Mesothelial cell of epicardium (in vitro differentiated cells): Measurements from ENCODE around the gene SYCP2L. TPM values are rescaled to one million over a fixed set of nuclear protein-coding genes. Genes with fewer than 3 reads are reported as not detected.
"Not testable (repeated sequence)": the region's sequence is repeated elsewhere in the genome, so short reads cannot be mapped to it uniquely, and the experiment has no call there.

Experiments
- DNase-seq, 2 experiments: peaks; one replicate each; pipeline ENCODE4 v3.0.0; 2021; ENCODE audit warnings: low spot score in 2 of 2; ENCODE audit not compliant: unreplicated experiment in 2 of 2
- H3K27ac Mint-ChIP-seq: 2 replicates; pipeline ENCODE4 v1.8.0; 2021; ENCODE audit warnings: mixed read lengths
- H3K27me3 Mint-ChIP-seq: 2 replicates; pipeline ENCODE4 v1.8.0; 2021; ENCODE audit warnings: low read depth, mixed read lengths
- H3K36me3 Mint-ChIP-seq: 2 replicates; pipeline ENCODE4 v1.8.0; 2021; ENCODE audit warnings: mixed read lengths
- H3K4me1 Mint-ChIP-seq: 2 replicates; pipeline ENCODE4 v1.8.0; 2021; ENCODE audit warnings: mixed read lengths
- H3K4me3 Mint-ChIP-seq: 2 replicates; pipeline ENCODE4 v1.8.0; 2021; ENCODE audit warnings: mild to moderate bottlenecking, moderate library complexity, mixed read lengths
- H3K9me3 Mint-ChIP-seq: 2 replicates; pipeline ENCODE4 v1.8.0; 2021; ENCODE audit warnings: mixed read lengths
- total RNA-seq: library from RNA; stranded (reverse); gene quantifications from 3 replicates; pipeline ENCODE4 v1.2.1, GENCODE V29; 2021
- TF ChIP-seq, protein P1 (sequence below): fragments of 200-600 bp; sonication (generic); IDR thresholded peaks from one replicate; pipeline ENCODE4 v1.5.0; 2021; ENCODE audit warnings: antibody characterized with exemption; ENCODE audit not compliant: unreplicated experiment

SYCP2L gene
- total RNA-seq, 1 donor from 2014 or later = 20.1 TPM

DNA sequence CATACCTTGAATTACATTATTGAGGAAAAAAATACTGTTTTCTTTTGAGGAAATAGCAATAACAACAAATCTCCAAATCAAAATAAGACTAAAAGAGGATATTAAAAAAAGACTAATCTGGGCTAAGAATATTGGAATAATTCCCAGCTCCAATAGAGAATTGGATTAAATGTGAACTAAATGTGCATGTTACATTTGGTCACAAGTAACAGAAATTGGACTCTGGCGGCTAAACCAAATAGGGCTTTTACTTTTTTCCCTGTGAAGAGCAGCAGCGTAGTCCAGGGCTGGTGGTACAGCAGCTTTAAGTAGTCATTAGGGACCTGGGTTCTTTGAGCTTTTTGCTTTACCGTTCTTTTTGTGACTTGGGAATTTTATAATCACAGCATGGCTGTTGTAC lies 85.3 kb downstream of the SYCP2L start:
- no peak overlapping the region for H3K4me3 Mint-ChIP-seq
- no peak for DNase-seq
- H3K27ac Mint-ChIP-seq = no peak overlapping the region
- peaks cover 15% of the 10 kb centered on the region for H3K9me3 Mint-ChIP-seq
- TF ChIP-seq, protein P1, sequence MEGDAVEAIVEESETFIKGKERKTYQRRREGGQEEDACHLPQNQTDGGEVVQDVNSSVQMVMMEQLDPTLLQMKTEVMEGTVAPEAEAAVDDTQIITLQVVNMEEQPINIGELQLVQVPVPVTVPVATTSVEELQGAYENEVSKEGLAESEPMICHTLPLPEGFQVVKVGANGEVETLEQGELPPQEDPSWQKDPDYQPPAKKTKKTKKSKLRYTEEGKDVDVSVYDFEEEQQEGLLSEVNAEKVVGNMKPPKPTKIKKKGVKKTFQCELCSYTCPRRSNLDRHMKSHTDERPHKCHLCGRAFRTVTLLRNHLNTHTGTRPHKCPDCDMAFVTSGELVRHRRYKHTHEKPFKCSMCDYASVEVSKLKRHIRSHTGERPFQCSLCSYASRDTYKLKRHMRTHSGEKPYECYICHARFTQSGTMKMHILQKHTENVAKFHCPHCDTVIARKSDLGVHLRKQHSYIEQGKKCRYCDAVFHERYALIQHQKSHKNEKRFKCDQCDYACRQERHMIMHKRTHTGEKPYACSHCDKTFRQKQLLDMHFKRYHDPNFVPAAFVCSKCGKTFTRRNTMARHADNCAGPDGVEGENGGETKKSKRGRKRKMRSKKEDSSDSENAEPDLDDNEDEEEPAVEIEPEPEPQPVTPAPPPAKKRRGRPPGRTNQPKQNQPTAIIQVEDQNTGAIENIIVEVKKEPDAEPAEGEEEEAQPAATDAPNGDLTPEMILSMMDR = no peak
- no peaks in the 10 kb centered on the region for H3K4me1 Mint-ChIP-seq
- peaks cover 27% of the 10 kb centered on the region for H3K36me3 Mint-ChIP-seq
- H3K27me3 Mint-ChIP-seq = no peaks in the 10 kb centered on the region

DNA sequence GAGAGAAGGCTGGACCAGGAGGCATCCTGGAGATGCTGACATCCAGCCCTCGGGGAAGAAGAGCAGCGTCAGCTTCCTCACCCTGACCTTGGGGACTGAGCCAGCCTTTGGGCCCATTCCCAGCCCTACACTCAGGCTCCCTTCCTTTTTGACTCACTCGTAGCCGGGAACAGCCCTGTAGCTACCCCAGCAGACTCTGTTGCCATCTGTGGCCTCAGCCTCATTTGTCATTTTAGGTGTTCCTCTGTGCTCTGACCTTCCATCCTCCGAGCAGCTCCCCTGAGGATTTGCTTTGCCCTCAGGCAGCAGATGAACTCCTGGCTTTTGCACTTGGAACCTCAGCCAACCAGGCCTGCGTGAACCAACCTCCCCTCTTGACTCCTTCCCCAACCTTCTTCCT lies 89.7 kb downstream of the SYCP2L start:
- no peak for DNase-seq
- H3K4me1 Mint-ChIP-seq = peaks cover 6% of the 10 kb centered on the region
- H3K4me3 Mint-ChIP-seq = no peak overlapping the region
- peaks cover 3% of the 10 kb centered on the region for H3K9me3 Mint-ChIP-seq
- H3K27me3 Mint-ChIP-seq = no peaks in the 10 kb centered on the region
- TF ChIP-seq, protein P1 = no peak
- H3K36me3 Mint-ChIP-seq = peaks cover 12% of the 10 kb centered on the region
- H3K27ac Mint-ChIP-seq = no peak overlapping the region

DNA sequence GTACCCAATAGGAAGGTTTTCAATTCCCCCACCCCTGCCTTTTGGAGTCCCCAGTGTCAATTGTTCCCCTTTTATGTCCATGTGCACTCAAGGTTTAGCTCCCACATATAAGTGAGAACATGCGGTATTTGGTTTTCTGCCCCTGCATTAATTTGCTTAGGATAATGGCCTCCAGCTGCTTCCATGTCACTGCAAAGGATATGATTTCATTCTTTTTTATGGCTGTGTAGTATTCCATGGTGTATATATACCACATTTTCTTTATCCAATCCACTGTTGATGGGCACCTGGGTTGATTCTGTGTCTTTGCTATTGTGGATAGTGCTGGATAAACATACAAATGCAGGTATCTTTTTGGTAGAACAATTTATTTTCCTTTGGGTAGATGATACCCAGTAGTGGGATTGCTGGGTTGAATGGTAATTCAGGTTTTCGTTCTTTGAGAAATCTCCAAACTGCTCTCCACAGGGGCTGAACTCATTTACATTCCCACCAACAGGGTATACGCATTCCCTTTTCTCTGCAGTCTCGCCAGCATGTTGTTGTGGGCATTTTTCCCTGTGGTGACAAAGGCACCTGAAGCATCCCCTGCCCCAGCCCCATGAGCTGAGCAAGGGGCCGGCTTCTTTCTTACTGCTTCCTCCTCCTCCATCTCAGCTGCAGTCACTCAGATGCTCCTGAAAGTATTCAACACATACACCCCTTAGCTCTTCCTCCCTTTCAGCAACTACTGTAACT lies 90.5 kb downstream of the SYCP2L start:
- no peak overlapping the region for H3K27ac Mint-ChIP-seq
- peaks cover 3% of the 10 kb centered on the region for H3K9me3 Mint-ChIP-seq
- no peak overlapping the region for H3K4me3 Mint-ChIP-seq
- no peaks in the 10 kb centered on the region for H3K27me3 Mint-ChIP-seq
- no peak for DNase-seq
- TF ChIP-seq, protein P1 = no peak
- peaks cover 12% of the 10 kb centered on the region for H3K36me3 Mint-ChIP-seq
- peaks cover 6% of the 10 kb centered on the region for H3K4me1 Mint-ChIP-seq

DNA sequence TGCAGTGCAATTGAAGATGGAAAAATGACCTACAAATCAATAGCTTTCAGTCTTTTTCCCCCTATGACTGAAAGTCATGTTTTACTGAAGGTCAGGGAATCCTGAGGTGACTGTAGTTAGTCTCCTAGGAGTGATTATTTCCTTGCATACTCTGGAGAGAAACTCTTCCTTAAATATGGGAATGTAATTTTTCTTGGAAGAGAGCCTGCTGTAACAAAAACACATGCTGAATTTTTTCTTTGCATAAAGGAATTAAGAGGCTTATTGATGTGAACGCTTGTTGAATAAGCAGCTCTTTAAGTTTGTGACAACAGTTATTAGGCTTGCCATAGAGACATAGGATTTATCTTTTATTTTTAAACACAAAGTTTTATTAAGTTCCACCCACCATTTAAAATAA lies 92.8 kb downstream of the SYCP2L start:
- no peak for DNase-seq
- peaks cover 3% of the 10 kb centered on the region for H3K9me3 Mint-ChIP-seq
- TF ChIP-seq, protein P1 = no peak
- no peaks in the 10 kb centered on the region for H3K27me3 Mint-ChIP-seq
- peaks cover 14% of the 10 kb centered on the region for H3K36me3 Mint-ChIP-seq
- H3K4me1 Mint-ChIP-seq = peaks cover 6% of the 10 kb centered on the region
- no peak overlapping the region for H3K4me3 Mint-ChIP-seq
- H3K27ac Mint-ChIP-seq = no peak overlapping the region

DNA sequence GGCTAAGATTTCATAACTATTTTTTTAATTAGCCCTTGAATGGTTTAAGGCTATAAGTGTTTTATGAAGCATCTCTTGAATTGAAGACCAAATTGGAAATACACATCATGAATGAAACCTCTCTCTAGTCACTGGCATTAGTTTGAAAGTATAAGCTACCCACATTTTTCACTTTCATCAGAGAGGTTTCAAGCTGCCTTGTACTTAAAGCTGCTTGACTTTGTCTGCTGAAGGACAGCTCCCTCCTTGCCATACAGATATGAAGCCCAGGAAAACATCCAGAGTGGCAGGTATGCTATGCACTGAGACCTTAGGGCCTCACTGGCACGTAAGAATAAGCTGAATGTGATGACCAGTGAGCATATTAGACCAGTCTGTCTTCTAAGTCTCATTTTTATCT lies 94.6 kb downstream of the SYCP2L start:
- TF ChIP-seq, protein P1 = no peak
- H3K36me3 Mint-ChIP-seq = peaks cover 7% of the 10 kb centered on the region
- no peak overlapping the region for H3K27ac Mint-ChIP-seq
- H3K4me3 Mint-ChIP-seq = no peak overlapping the region
- no peaks in the 10 kb centered on the region for H3K27me3 Mint-ChIP-seq
- H3K9me3 Mint-ChIP-seq = peaks cover 3% of the 10 kb centered on the region
- peaks cover 6% of the 10 kb centered on the region for H3K4me1 Mint-ChIP-seq
- DNase-seq = no peak

DNA sequence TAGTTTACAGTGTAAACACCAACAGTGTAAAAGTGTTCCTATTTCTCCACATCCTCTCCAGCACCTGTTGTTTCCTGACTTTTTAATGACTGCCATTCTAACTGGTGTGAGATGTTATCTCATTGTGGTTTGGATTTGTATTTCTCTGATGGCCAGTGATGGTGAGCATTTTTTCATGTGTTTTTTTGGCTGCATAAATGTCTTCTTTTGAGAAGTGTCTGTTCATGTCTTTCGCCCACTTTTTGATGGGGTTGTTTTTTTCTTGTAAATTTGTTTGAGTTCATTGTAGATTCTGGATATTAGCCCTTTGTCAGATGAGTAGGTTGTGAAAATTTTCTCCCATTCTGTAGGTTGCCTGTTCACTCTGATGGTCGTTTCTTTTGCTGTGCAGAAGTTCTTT lies 98.1 kb downstream of the SYCP2L start:
- not testable (repeated sequence) for H3K27me3 Mint-ChIP-seq, H3K4me3 Mint-ChIP-seq, H3K4me1 Mint-ChIP-seq, H3K9me3 Mint-ChIP-seq, H3K27ac Mint-ChIP-seq, DNase-seq
- peaks cover 15% of the 10 kb centered on the region for H3K36me3 Mint-ChIP-seq
